A673 (cell line): Measurements from ENCODE around the gene ROBO3. TPM values are rescaled to one million over a fixed set of nuclear protein-coding genes. Genes with fewer than 3 reads are reported as not detected.

Experiments
- BruUV-seq: library from RNA; stranded (reverse); fragments of 400-500 nt; replicated peaks from 2 replicates; lab custom pipeline; 2021; lab: Mats Ljungman, UMichigan
- CTCF ChIA-PET: fragments of 300-600 bp; sonication (Branson Sonifier 250); formaldehyde crosslinking; loops from one replicate; lab custom pipeline; 2022; ENCODE audit warnings: antibody characterized with exemption; lab: Charles Lee
- POLR2A ChIA-PET: fragments of 300-600 bp; sonication (Branson Sonifier 250); formaldehyde crosslinking; loops from one replicate; lab custom pipeline; 2022; ENCODE audit warnings: antibody characterized with exemption; ENCODE audit not compliant: low non-redundant PET; lab: Charles Lee
- DNase-seq: peaks from one replicate; pipeline ENCODE4 v3.0.0-alpha.2; 2015; ENCODE audit warnings: low spot score
- H3K27ac ChIP-seq: fragments of 200-600 bp; sonication (generic); 2 replicates; pipeline ENCODE4 v1.5.1; 2016; ENCODE audit warnings: mixed run types, low read depth, mild to moderate bottlenecking, mixed read lengths, antibody characterized with exemption, low read length; ENCODE audit not compliant: poor library complexity, severe bottlenecking
- H3K27me3 ChIP-seq: fragments of 200-600 bp; sonication (generic); replicated peaks from 2 replicates; pipeline ENCODE4 v1.6.1; 2017; ENCODE audit warnings: mixed run types, low read depth, mild to moderate bottlenecking, mixed read lengths, antibody characterized with exemption, low read length; ENCODE audit not compliant: insufficient read depth, poor library complexity
- H3K36me3 ChIP-seq: fragments of 200-600 bp; sonication (generic); 2 replicates; pipeline ENCODE4 v1.6.1; 2016; ENCODE audit warnings: mixed run types, mild to moderate bottlenecking, mixed read lengths, antibody characterized with exemption, low read length; ENCODE audit not compliant: insufficient read depth, poor library complexity, severe bottlenecking
- H3K4me1 ChIP-seq: fragments of 200-600 bp; sonication (generic); 2 replicates; pipeline ENCODE4 v1.6.1; 2017; ENCODE audit warnings: mixed run types, mild to moderate bottlenecking, mixed read lengths, antibody characterized with exemption, low read length; ENCODE audit not compliant: insufficient read depth, poor library complexity, severe bottlenecking
- H3K4me3 ChIP-seq: fragments of 200-600 bp; sonication (generic); 2 replicates; pipeline ENCODE4 v1.5.1; 2016; ENCODE audit warnings: low read depth, mixed run types, mild to moderate bottlenecking, mixed read lengths, low read length; ENCODE audit not compliant: poor library complexity, severe bottlenecking
- H3K9me3 ChIP-seq: fragments of 200-600 bp; sonication (generic); 2 replicates; pipeline ENCODE4 v1.6.1; 2016; ENCODE audit warnings: mixed run types, low read depth, mild to moderate bottlenecking, mixed read lengths, antibody characterized with exemption, low read length; ENCODE audit not compliant: poor library complexity, severe bottlenecking
- EZH2 ChIP-seq: fragments of 200-600 bp; sonication (generic); IDR thresholded peaks from 2 replicates; pipeline ENCODE4 v1.6.1; 2017; ENCODE audit warnings: borderline replicate concordance, low read depth, mild to moderate bottlenecking, mixed read lengths, antibody characterized with exemption, low read length; ENCODE audit not compliant: poor library complexity, severe bottlenecking
- intact Hi-C: fragments of 100-400 bp; cut with micrococcal nuclease; formaldehyde crosslinking; loops from one replicate; pipeline ENCODE4 v1.10.0; 2022; ENCODE audit not compliant: unreplicated experiment
- total RNA-seq: library from RNA; stranded (reverse); gene quantifications from 2 replicates; pipeline ENCODE4 v1.2.3, GENCODE V29; 2021
- TF ChIP-seq, protein P1 (sequence below): fragments of 300-800, 200-600 bp; sonication (generic); conservative IDR thresholded peaks from 2 replicates; pipeline ENCODE4 v1.5.1; 2017; ENCODE audit warnings: low read depth, mild to moderate bottlenecking, antibody characterized with exemption, low read length, moderate library complexity, mixed read lengths

The ROBO3 gene
- total RNA-seq, 1 experiment from 2014 or later, result 2.3 TPM

DNA sequence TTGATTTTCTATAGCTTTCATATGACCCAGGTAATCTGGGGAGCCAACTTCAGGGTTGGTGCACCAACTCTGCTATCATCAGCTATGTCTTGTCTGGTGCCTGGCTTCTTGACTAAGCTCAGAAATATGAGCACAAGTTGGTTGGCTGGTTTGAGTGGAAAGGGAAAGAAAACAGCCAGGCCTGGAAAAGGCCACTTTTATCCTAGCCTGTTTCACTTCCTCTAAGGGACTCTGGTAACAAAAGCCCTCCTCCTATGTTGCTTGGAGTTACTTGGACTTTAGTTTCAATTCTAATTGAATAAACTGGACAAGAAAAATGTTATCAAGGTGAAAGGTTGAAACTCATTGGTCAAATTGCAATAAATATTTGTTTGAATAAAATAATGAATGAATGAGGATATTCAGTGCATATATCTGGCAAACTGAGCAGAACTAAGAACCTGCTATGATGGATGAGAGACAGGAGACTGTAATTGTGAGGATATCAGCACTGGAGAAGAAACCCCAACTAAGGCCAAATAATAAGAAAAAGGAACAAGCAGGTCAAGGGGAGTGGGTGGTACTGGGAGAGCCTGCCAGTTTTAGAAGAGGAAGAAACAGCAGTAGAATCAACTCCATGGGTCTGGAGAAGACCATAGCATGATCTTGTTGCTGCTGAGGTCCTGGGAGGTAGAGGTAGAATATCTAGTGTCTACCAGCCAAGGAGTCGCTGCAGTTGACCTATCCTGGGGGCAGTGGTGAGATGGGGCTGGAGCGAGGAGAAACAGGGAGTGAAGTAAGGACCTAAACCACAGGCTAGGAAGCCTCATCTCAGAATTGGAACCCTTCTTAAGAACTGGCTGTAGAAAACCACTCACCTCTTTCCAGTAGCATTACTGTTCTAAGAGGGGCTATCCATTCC lies 24.2 kb downstream of the ROBO3 start:
- Histone ChIP-seq H3K27me3 (peaks cover 34% of the 10 kb centered on the region), H3K4me1 (no peaks in the 10 kb centered on the region), H3K27ac (no peak overlapping the region), H3K4me3 (no peak overlapping the region), H3K36me3 (no peaks in the 10 kb centered on the region), H3K9me3 (no peaks in the 10 kb centered on the region)
- DNase-seq, result no peak
- no TSS peak for BruUV-seq
- ChIA-PET POLR2A (no interaction called here), CTCF (interaction anchor here (0.6 to 0.7 kb wide), 2 partner anchors 13 to 15 kb away, joined by 3 read pairs; no protein-coding TSS in a partner anchor)
- TF ChIP-seq EZH2, result no peak
- TF ChIP-seq, protein P1, sequence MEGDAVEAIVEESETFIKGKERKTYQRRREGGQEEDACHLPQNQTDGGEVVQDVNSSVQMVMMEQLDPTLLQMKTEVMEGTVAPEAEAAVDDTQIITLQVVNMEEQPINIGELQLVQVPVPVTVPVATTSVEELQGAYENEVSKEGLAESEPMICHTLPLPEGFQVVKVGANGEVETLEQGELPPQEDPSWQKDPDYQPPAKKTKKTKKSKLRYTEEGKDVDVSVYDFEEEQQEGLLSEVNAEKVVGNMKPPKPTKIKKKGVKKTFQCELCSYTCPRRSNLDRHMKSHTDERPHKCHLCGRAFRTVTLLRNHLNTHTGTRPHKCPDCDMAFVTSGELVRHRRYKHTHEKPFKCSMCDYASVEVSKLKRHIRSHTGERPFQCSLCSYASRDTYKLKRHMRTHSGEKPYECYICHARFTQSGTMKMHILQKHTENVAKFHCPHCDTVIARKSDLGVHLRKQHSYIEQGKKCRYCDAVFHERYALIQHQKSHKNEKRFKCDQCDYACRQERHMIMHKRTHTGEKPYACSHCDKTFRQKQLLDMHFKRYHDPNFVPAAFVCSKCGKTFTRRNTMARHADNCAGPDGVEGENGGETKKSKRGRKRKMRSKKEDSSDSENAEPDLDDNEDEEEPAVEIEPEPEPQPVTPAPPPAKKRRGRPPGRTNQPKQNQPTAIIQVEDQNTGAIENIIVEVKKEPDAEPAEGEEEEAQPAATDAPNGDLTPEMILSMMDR, result no peak
- intact Hi-C loops, result no loop called here

DNA sequence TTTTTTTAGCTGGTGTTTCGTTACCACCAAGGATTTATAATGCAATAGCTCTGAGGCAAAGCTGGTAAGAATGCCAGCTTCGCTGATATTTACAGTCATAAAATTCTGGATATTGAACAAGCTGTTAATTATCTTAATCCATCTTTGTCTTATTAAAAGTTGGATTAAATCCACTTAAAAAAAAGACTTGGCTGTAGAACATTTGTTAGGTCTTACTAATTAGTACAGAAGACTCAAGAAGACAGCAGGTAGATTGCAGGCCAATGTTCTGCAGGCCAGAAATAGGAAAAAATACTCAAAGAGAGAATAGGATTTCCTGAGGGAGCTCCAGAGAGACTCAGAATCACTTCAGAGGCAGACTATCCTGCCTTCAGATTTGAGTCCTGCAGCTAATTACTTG lies 24.9 kb downstream of the ROBO3 start:
- TF ChIP-seq EZH2, result no peak
- TF ChIP-seq, protein P1, result no peak
- ChIA-PET POLR2A (no interaction called here), CTCF (interaction anchor here (0.6 to 1.1 kb wide), 2 partner anchors 14 to 16 kb away, joined by 3 read pairs; no protein-coding TSS in a partner anchor)
- H3K9me3 ChIP-seq, result no peaks in the 10 kb centered on the region
- intact Hi-C loops, result no loop called here
- no peak overlapping the region for H3K27ac ChIP-seq
- DNase-seq, result no peak
- H3K36me3 ChIP-seq, result no peaks in the 10 kb centered on the region
- BruUV-seq, result no TSS peak
- H3K4me3 ChIP-seq, result no peak overlapping the region
- no peaks in the 10 kb centered on the region for H3K4me1 ChIP-seq
- peaks cover 28% of the 10 kb centered on the region for H3K27me3 ChIP-seq

GRCh38 chr11:124890683-124891372 lies 25.6 kb downstream of the ROBO3 start:
- intact Hi-C loops, result no loop called here
- BruUV-seq, result no TSS peak
- CTCF ChIA-PET, result interaction anchor here (1.1 kb wide), 1 partner anchor 14 kb away, joined by 3 read pairs; no protein-coding TSS in a partner anchor
- Histone ChIP-seq H3K9me3 (no peaks in the 10 kb centered on the region), H3K4me1 (no peaks in the 10 kb centered on the region), H3K27me3 (peaks cover 28% of the 10 kb centered on the region), H3K36me3 (no peaks in the 10 kb centered on the region), H3K27ac (no peak overlapping the region), H3K4me3 (no peak overlapping the region)
- TF ChIP-seq EZH2, result no peak
- TF ChIP-seq, protein P1, result no peak
- DNase-seq, result no peak
- POLR2A ChIA-PET, result no interaction called here
